Measurements from ENCODE around the gene DLGAP4.

- TF ChIP-seq CTCF (IDR thresholded peaks at IDR 0.05; ENCODE audit: low read length) (no peak), EZH2 (optimal IDR thresholded peaks at IDR 0.05; ENCODE audit: low read depth, low read length) (no peak), EZH2phosphoT487 (IDR thresholded peaks at IDR 0.05; ENCODE audit: low read length) (no peak)
These were observed 109.4 kb downstream of the DLGAP4 start for GRCh38 chr20:36415475-36416002.
